Omental fat pad (tissue), 4 donors: ENCODE measurements around the gene ZDHHC14. TPM values are rescaled to one million over a fixed set of nuclear protein-coding genes. Genes with fewer than 3 reads are reported as not detected.
"Not testable (repeated sequence)": the region's sequence is repeated elsewhere in the genome, so short reads cannot be mapped to it uniquely, and the experiment has no call there.

ENCODE experiments used
- ATAC-seq: fragments of 150-250 bp; one replicate; pipeline ENCODE4 v1.9.1; 2016; ENCODE audit warnings: mild to moderate bottlenecking, moderate library complexity; ENCODE audit not compliant: low FRiP score
- DNase-seq: peaks from one replicate; pipeline ENCODE4 v3.0.0-alpha.2; 2019; ENCODE audit warnings: low spot score
- CTCF ChIP-seq, 3 donors: fragments of 450-650 bp; IDR thresholded peaks; one replicate each; pipeline ENCODE4 v1.5.1; 2016 to 2017; ENCODE audit warnings: antibody characterized with exemption in 3 of 3, mild to moderate bottlenecking in 3 of 3, moderate library complexity in 2 of 3
- total RNA-seq, 4 donors: library from RNA; depleted of rRNA; stranded (reverse); fragments of >200 nt; gene quantifications; one replicate each; pipeline ENCODE4 v1.1.0, GENCODE V29; 2016

ZDHHC14 gene
- total RNA-seq, 4 donors from 2014 or later = 5.6 to 13.7 (median 6.9) TPM

- no peak for ATAC-seq
- DNase-seq = no peak
- no peak for TF ChIP-seq CTCF (IDR thresholded peaks at IDR 0.05)
Observed at GRCh38 chr6:157386023-157386422, 5.0 kb downstream of the ZDHHC14 start.

- no peak for TF ChIP-seq CTCF (IDR thresholded peaks at IDR 0.05)
- no peak for ATAC-seq
- DNase-seq = no peak
Observed at GRCh38 chr6:157386454-157386853, 5.5 kb downstream of the ZDHHC14 start.

GRCh38 chr6:157388924-157389323 lies 7.9 kb downstream of the ZDHHC14 start:
- no peak for TF ChIP-seq CTCF (IDR thresholded peaks at IDR 0.05)
- ATAC-seq (no peak), DNase-seq (no peak)

- TF ChIP-seq CTCF (IDR thresholded peaks at IDR 0.05) = no peak
- DNase-seq = no peak
- no peak for ATAC-seq
Observed at GRCh38 chr6:157390273-157391060, 9.5 kb downstream of the ZDHHC14 start.

GRCh38 chr6:157392927-157393668 lies 12.1 kb downstream of the ZDHHC14 start:
- TF ChIP-seq CTCF (IDR thresholded peaks at IDR 0.05) = no peak
- no peak for DNase-seq
- no peak for ATAC-seq

- DNase-seq (no peak), ATAC-seq (no peak)
- TF ChIP-seq CTCF (IDR thresholded peaks at IDR 0.05) = no peak
Observed at GRCh38 chr6:157393669-157394327, 12.8 kb downstream of the ZDHHC14 start.

GRCh38 chr6:157395199-157395598 lies 14.2 kb downstream of the ZDHHC14 start:
- not testable (repeated sequence) for ATAC-seq, DNase-seq
